ENCODE measurements around the gene CABS1.

Gene CABS1

DNA sequence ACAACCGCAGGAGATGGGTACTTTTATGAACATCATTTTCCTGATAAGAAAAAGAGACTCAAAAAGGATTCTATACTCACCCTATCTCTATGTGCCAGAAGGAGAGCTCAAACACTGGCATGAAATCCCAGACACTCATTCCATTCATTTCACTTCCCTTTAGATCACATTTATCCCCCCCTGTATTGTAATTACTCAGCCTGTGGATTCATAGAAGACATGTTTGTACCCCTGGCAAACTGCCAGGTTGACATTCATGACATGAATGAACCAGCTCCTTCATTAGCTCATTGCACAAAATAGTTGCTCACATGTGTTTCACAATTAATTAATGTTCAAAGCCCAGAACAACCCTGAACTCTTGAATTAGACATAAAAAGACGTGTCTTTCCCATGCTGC, 30.7 kb downstream of the CABS1 start:
- DNase-seq (ENCODE audit: low read depth in 1 of 2, low spot score in 1 of 2): no peak
- TF ChIP-seq POLR2AphosphoS5 (IDR thresholded peaks at IDR 0.05; ENCODE audit: low read depth) (no peak), GABPA (IDR thresholded peaks at IDR 0.05; ENCODE audit: low read depth) (no peak), SPI1 (IDR thresholded peaks at IDR 0.05; ENCODE audit: borderline replicate concordance, low read depth) (no peak)
- TF ChIP-seq, protein P1, sequence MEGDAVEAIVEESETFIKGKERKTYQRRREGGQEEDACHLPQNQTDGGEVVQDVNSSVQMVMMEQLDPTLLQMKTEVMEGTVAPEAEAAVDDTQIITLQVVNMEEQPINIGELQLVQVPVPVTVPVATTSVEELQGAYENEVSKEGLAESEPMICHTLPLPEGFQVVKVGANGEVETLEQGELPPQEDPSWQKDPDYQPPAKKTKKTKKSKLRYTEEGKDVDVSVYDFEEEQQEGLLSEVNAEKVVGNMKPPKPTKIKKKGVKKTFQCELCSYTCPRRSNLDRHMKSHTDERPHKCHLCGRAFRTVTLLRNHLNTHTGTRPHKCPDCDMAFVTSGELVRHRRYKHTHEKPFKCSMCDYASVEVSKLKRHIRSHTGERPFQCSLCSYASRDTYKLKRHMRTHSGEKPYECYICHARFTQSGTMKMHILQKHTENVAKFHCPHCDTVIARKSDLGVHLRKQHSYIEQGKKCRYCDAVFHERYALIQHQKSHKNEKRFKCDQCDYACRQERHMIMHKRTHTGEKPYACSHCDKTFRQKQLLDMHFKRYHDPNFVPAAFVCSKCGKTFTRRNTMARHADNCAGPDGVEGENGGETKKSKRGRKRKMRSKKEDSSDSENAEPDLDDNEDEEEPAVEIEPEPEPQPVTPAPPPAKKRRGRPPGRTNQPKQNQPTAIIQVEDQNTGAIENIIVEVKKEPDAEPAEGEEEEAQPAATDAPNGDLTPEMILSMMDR (IDR thresholded peaks at IDR 0.05; ENCODE audit: insufficient read depth, low read length): no peak
- TF ChIP-seq, protein P2, sequence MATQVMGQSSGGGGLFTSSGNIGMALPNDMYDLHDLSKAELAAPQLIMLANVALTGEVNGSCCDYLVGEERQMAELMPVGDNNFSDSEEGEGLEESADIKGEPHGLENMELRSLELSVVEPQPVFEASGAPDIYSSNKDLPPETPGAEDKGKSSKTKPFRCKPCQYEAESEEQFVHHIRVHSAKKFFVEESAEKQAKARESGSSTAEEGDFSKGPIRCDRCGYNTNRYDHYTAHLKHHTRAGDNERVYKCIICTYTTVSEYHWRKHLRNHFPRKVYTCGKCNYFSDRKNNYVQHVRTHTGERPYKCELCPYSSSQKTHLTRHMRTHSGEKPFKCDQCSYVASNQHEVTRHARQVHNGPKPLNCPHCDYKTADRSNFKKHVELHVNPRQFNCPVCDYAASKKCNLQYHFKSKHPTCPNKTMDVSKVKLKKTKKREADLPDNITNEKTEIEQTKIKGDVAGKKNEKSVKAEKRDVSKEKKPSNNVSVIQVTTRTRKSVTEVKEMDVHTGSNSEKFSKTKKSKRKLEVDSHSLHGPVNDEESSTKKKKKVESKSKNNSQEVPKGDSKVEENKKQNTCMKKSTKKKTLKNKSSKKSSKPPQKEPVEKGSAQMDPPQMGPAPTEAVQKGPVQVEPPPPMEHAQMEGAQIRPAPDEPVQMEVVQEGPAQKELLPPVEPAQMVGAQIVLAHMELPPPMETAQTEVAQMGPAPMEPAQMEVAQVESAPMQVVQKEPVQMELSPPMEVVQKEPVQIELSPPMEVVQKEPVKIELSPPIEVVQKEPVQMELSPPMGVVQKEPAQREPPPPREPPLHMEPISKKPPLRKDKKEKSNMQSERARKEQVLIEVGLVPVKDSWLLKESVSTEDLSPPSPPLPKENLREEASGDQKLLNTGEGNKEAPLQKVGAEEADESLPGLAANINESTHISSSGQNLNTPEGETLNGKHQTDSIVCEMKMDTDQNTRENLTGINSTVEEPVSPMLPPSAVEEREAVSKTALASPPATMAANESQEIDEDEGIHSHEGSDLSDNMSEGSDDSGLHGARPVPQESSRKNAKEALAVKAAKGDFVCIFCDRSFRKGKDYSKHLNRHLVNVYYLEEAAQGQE (IDR thresholded peaks at IDR 0.05; ENCODE audit: insufficient replicate concordance, low read depth): no peak
- H3K27ac ChIP-seq (replicated peaks): no peak overlapping the region
- no peak overlapping the region for H3K4me3 ChIP-seq (replicated peaks; ENCODE audit: insufficient read depth, low read length)
- no peaks in the 10 kb centered on the region for H3K27me3 ChIP-seq (ENCODE audit: insufficient read depth, poor library complexity, severe bottlenecking)

DNA sequence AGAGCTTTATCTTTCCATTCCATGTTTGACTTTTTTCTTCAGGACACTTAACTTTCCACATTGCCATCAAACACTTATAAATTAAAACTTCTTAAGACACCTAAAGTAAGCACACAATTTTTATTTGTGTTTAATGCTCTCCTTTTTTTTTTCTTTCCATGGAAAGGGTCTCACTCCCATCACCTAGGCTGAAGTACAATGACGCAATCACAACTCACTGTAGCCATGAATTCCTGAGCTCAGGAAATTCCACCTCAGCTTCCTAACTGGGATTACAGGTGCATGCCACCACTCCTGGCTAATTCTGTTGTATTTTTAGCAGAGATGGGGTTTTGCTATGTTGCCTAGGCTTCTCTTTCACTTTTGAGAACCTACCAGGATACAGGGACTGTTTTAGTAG, 33.0 kb downstream of the CABS1 start:
- Histone ChIP-seq H3K27ac (replicated peaks) (no peak overlapping the region), H3K27me3 (ENCODE audit: insufficient read depth, poor library complexity, severe bottlenecking) (no peaks in the 10 kb centered on the region), H3K4me3 (replicated peaks; ENCODE audit: insufficient read depth, low read length) (no peak overlapping the region)
- TF ChIP-seq SPI1 (IDR thresholded peaks at IDR 0.05; ENCODE audit: borderline replicate concordance, low read depth) (no peak), GABPA (IDR thresholded peaks at IDR 0.05; ENCODE audit: low read depth) (no peak), POLR2AphosphoS5 (IDR thresholded peaks at IDR 0.05; ENCODE audit: low read depth) (no peak)
- TF ChIP-seq, protein P1 (IDR thresholded peaks at IDR 0.05; ENCODE audit: insufficient read depth, low read length): no peak
- TF ChIP-seq, protein P2 (IDR thresholded peaks at IDR 0.05; ENCODE audit: insufficient replicate concordance, low read depth): no peak
- DNase-seq (ENCODE audit: low read depth in 1 of 2, low spot score in 1 of 2): no peak

GRCh38 chr4:70371987-70372386, 37.2 kb downstream of the CABS1 start:
- Histone ChIP-seq H3K4me3 (replicated peaks; ENCODE audit: insufficient read depth, low read length) (no peak overlapping the region), H3K27ac (replicated peaks) (no peak overlapping the region), H3K27me3 (ENCODE audit: insufficient read depth, poor library complexity, severe bottlenecking) (no peaks in the 10 kb centered on the region)
- no peak for DNase-seq (ENCODE audit: low read depth in 1 of 2, low spot score in 1 of 2)
- TF ChIP-seq, protein P2 (IDR thresholded peaks at IDR 0.05; ENCODE audit: insufficient replicate concordance, low read depth): no peak
- no peak for TF ChIP-seq GABPA (IDR thresholded peaks at IDR 0.05; ENCODE audit: low read depth)
- no peak for TF ChIP-seq SPI1 (IDR thresholded peaks at IDR 0.05; ENCODE audit: borderline replicate concordance, low read depth)
- TF ChIP-seq POLR2AphosphoS5 (IDR thresholded peaks at IDR 0.05; ENCODE audit: low read depth): no peak
- TF ChIP-seq, protein P1 (IDR thresholded peaks at IDR 0.05; ENCODE audit: insufficient read depth, low read length): no peak
